ENCODE results near the gene COBL. TPM values are rescaled to one million over a fixed set of nuclear protein-coding genes. Genes with fewer than 3 reads are reported as not detected.

Gene COBL
- total RNA-seq, 1 experiment from 2014 or later: 51.4 TPM

GRCh38 chr7:51263631-51264484 is 52.8 kb downstream of the COBL start:
- Histone ChIP-seq H3K9me2 (ENCODE audit: insufficient read depth) (no peaks in the 10 kb centered on the region), H3K4me3 (peak overlapping the region; percentile 45; the same call in 1 of the 2 replicates), H3K4me1 (replicated peaks; ENCODE audit: insufficient read depth) (peaks cover 36% of the 10 kb centered on the region), H2AFZ (no peak overlapping the region), H3K27ac (peak overlapping the region; percentile 68), H3K9me3 (ENCODE audit: insufficient read depth, low read depth) (no peaks in the 10 kb centered on the region), H3K4me2 (peak overlapping the region; percentile 76), H3F3A (ENCODE audit: insufficient read depth, low read depth) (peaks cover 22% of the 10 kb centered on the region), H4K20me1 (ENCODE audit: insufficient read depth) (no peaks in the 10 kb centered on the region), H3K36me3 (ENCODE audit: low read depth) (no peaks in the 10 kb centered on the region), H3K27me3 (ENCODE audit: insufficient read depth, low read depth) (no peaks in the 10 kb centered on the region), H3K79me2 (ENCODE audit: low read depth) (peaks cover 46% of the 10 kb centered on the region)
- BruUV-seq (replicated peaks): no TSS peak
- ChIA-PET POLR2A (ENCODE audit: unreplicated experiment) (interaction anchor here (0.6 to 1.5 kb wide), 4 partner anchors 13 to 75 kb away, joined by 3 to 7 read pairs (median 4); no protein-coding TSS in a partner anchor), CTCF (interaction anchor here (0.7 to 1.4 kb wide), 2 partner anchors 39 to 846 kb away, joined by 3 to 5 read pairs; no protein-coding TSS in a partner anchor)
- peak; percentile 84 to 100 for DNase-seq
- intact Hi-C loops (cut with micrococcal nuclease; ENCODE audit: unreplicated experiment): loop anchor here (1.0 to 5.0 kb wide), 8 partner anchors 12 to 733 kb away; no protein-coding TSS in a partner anchor
- TF ChIP-seq EZH2 (IDR thresholded peaks at IDR 0.05; ENCODE audit: low read depth): no peak
- TF ChIP-seq, protein P1, sequence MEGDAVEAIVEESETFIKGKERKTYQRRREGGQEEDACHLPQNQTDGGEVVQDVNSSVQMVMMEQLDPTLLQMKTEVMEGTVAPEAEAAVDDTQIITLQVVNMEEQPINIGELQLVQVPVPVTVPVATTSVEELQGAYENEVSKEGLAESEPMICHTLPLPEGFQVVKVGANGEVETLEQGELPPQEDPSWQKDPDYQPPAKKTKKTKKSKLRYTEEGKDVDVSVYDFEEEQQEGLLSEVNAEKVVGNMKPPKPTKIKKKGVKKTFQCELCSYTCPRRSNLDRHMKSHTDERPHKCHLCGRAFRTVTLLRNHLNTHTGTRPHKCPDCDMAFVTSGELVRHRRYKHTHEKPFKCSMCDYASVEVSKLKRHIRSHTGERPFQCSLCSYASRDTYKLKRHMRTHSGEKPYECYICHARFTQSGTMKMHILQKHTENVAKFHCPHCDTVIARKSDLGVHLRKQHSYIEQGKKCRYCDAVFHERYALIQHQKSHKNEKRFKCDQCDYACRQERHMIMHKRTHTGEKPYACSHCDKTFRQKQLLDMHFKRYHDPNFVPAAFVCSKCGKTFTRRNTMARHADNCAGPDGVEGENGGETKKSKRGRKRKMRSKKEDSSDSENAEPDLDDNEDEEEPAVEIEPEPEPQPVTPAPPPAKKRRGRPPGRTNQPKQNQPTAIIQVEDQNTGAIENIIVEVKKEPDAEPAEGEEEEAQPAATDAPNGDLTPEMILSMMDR (conservative IDR thresholded peaks at IDR 0.05): no peak

DNA sequence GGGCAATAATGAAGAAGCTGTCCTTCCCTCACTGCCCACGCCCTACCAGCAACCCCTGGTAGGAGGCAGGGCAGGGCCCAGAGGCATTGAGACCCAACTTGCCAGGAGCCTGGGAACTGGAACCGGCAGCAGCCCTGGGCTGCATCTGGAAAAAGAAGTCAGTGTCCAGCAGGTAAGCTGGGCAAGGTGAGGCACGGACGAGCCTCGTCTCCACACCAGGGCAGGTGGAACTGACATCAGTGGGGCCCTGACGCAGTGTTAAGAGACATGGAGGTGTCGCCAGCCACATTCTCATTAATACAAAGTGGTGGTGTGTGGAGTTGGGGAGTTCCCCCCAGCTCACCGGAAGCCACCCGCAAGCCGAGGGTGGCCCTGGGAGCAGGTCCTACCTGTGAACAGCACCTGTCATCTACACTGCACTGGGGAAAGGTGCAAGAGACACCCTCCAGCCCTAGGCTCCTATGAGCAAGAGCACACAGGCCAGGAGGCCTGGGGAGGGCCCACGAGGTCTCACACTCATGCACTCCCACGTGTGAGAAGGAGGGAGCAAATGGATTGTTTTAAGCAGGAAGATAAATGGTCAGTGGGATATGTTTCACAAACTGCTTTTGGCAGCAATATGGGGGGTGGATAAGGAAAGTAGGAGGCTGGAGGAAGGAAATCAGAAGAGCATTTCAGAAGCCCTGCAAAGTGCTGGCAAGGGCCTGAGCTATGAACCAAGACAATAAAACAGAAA is 53.6 kb downstream of the COBL start:
- Histone ChIP-seq H3K79me2 (ENCODE audit: low read depth) (peaks cover 46% of the 10 kb centered on the region), H2AFZ (no peak overlapping the region), H3K36me3 (ENCODE audit: low read depth) (no peaks in the 10 kb centered on the region), H3K27me3 (ENCODE audit: insufficient read depth, low read depth) (no peaks in the 10 kb centered on the region), H3K27ac (peak overlapping the region; percentile 21; the same call in 1 of the 2 replicates), H3K4me2 (peak overlapping the region; percentile 76), H3K9me3 (ENCODE audit: insufficient read depth, low read depth) (no peaks in the 10 kb centered on the region), H3F3A (ENCODE audit: insufficient read depth, low read depth) (peaks cover 22% of the 10 kb centered on the region), H3K9me2 (ENCODE audit: insufficient read depth) (no peaks in the 10 kb centered on the region), H4K20me1 (ENCODE audit: insufficient read depth) (no peaks in the 10 kb centered on the region), H3K4me3 (no peak overlapping the region), H3K4me1 (replicated peaks; ENCODE audit: insufficient read depth) (peaks cover 36% of the 10 kb centered on the region)
- no peak for DNase-seq
- no peak for TF ChIP-seq EZH2 (IDR thresholded peaks at IDR 0.05; ENCODE audit: low read depth)
- TF ChIP-seq, protein P1 (conservative IDR thresholded peaks at IDR 0.05): no peak
- intact Hi-C loops (cut with micrococcal nuclease; ENCODE audit: unreplicated experiment): loop anchor here (1.0 to 5.0 kb wide), 8 partner anchors 11 to 732 kb away; no protein-coding TSS in a partner anchor
- ChIA-PET CTCF (interaction anchor here (0.7 to 1.4 kb wide), 2 partner anchors 38 to 845 kb away, joined by 3 to 5 read pairs; no protein-coding TSS in a partner anchor), POLR2A (ENCODE audit: unreplicated experiment) (interaction anchor here (0.6 to 1.5 kb wide), 2 partner anchors 12 to 35 kb away, joined by 7 to 9 read pairs; no protein-coding TSS in a partner anchor)
- no TSS peak for BruUV-seq (replicated peaks)
